Left lobe of liver (tissue), 2 donors: Measurements from ENCODE around the gene OTUD4. TPM values are rescaled to one million over a fixed set of nuclear protein-coding genes. Genes with fewer than 3 reads are reported as not detected.
"Not testable (repeated sequence)": the region's sequence is repeated elsewhere in the genome, so short reads cannot be mapped to it uniquely, and the experiment has no call there.

Source experiments
- ATAC-seq: fragments of 200-7000 bp; cut with Tn5 transposase; one replicate; pipeline ENCODE4 v1.9.1; 2020; ENCODE audit warnings: mild to moderate bottlenecking, moderate library complexity
- DNase-seq: peaks from one replicate; pipeline ENCODE4 v3.0.0-alpha.2; 2020; ENCODE audit warnings: low spot score
- total RNA-seq: library from RNA; stranded (reverse); gene quantifications from one replicate; pipeline ENCODE4 v1.2.1, GENCODE V29; 2021
- donor health status: DM: no; HTN: no; CAD: no; lungs with moderate emphysema.
- donor health status: DM: no; HTN: yes; CAD: no.

Gene OTUD4
- total RNA-seq = 16.9 TPM

- peak; percentile 85 for ATAC-seq
These were observed at the start of gene OTUD4 for GRCh38 chr4:145180298-145181090. Gene OTUD4 (minus strand): TSS chr4:145180589. CDS start chr4:145179973, 616 bp downstream.

GRCh38 chr4:145223228-145223627, 42.8 kb upstream of the OTUD4 start:
- ATAC-seq, DNase-seq: not testable (repeated sequence)

More at GRCh38 chr4:145180298-145181090, at the start of gene OTUD4:
- peak; percentile 97 for DNase-seq

GRCh38 chr4:145221529-145221928, 41.1 kb upstream of the OTUD4 start:
- DNase-seq, ATAC-seq: not testable (repeated sequence)

- ATAC-seq (no peak), DNase-seq (no peak)
These were observed 38.7 kb upstream of the OTUD4 start for GRCh38 chr4:145219090-145219489.

- DNase-seq (no peak), ATAC-seq (no peak)
These were observed 37.9 kb upstream of the OTUD4 start for GRCh38 chr4:145218251-145218650.

- DNase-seq (no peak), ATAC-seq (no peak)
These were observed 37.0 kb upstream of the OTUD4 start for GRCh38 chr4:145217349-145217748.

- peak; percentile 64 for ATAC-seq
- no peak for DNase-seq
These were observed 36.1 kb upstream of the OTUD4 start for GRCh38 chr4:145216535-145216934.

GRCh38 chr4:145213245-145213644, 32.9 kb upstream of the OTUD4 start:
- ATAC-seq (no peak), DNase-seq (no peak)

- ATAC-seq (no peak), DNase-seq (no peak)
These were observed 27.5 kb upstream of the OTUD4 start for GRCh38 chr4:145207934-145208333.

GRCh38 chr4:145203410-145203809, 23.0 kb upstream of the OTUD4 start:
- ATAC-seq = no peak
- DNase-seq = no peak

- DNase-seq = no peak
- no peak for ATAC-seq
These were observed 20.0 kb upstream of the OTUD4 start for GRCh38 chr4:145200366-145200765.

GRCh38 chr4:145199051-145199716, 18.8 kb upstream of the OTUD4 start:
- ATAC-seq (no peak), DNase-seq (no peak)

GRCh38 chr4:145196747-145197146, 16.4 kb upstream of the OTUD4 start:
- no peak for ATAC-seq
- no peak for DNase-seq

GRCh38 chr4:145195167-145195952, 15.0 kb upstream of the OTUD4 start:
- ATAC-seq = no peak
- DNase-seq = no peak

- ATAC-seq = no peak
- no peak for DNase-seq
These were observed 9.6 kb upstream of the OTUD4 start for GRCh38 chr4:145189981-145190380.

- no peak for ATAC-seq
These were observed 6.3 kb upstream of the OTUD4 start for GRCh38 chr4:145186729-145187128.

GRCh38 chr4:145183581-145183980, 3.2 kb upstream of the OTUD4 start:
- DNase-seq (no peak), ATAC-seq (no peak)

More at GRCh38 chr4:145186729-145187128, 6.3 kb upstream of the OTUD4 start:
- DNase-seq = no peak

- ATAC-seq (no peak), DNase-seq (no peak)
These were observed 2.6 kb upstream of the OTUD4 start for GRCh38 chr4:145183023-145183422.

GRCh38 chr4:145182222-145182621, 1.8 kb upstream of the OTUD4 start:
- ATAC-seq (no peak), DNase-seq (no peak)

GRCh38 chr4:145181091-145181501, 707 bp upstream of the OTUD4 start:
- no peak for DNase-seq
- ATAC-seq = no peak

- DNase-seq = not testable (repeated sequence)
- peak; percentile 35 for ATAC-seq
These were observed 510 bp downstream of the OTUD4 start for GRCh38 chr4:145179861-145180297.
